A673 (cell line): Measurements from ENCODE around the gene EEF1A2. TPM values are rescaled to one million over a fixed set of nuclear protein-coding genes. Genes with fewer than 3 reads are reported as not detected.

Experiments
- BruUV-seq: library from RNA; stranded (reverse); fragments of 400-500 nt; replicated peaks from 2 replicates; lab custom pipeline; 2021; lab: Mats Ljungman, UMichigan
- CTCF ChIA-PET: fragments of 300-600 bp; sonication (Branson Sonifier 250); formaldehyde crosslinking; loops from one replicate; lab custom pipeline; 2022; ENCODE audit warnings: antibody characterized with exemption; lab: Charles Lee
- POLR2A ChIA-PET: fragments of 300-600 bp; sonication (Branson Sonifier 250); formaldehyde crosslinking; loops from one replicate; lab custom pipeline; 2022; ENCODE audit warnings: antibody characterized with exemption; ENCODE audit not compliant: low non-redundant PET; lab: Charles Lee
- DNase-seq: peaks from one replicate; pipeline ENCODE4 v3.0.0-alpha.2; 2015; ENCODE audit warnings: low spot score
- H3K27ac ChIP-seq: fragments of 200-600 bp; sonication (generic); 2 replicates; pipeline ENCODE4 v1.5.1; 2016; ENCODE audit warnings: mixed run types, low read depth, mild to moderate bottlenecking, mixed read lengths, antibody characterized with exemption, low read length; ENCODE audit not compliant: poor library complexity, severe bottlenecking
- H3K27me3 ChIP-seq: fragments of 200-600 bp; sonication (generic); replicated peaks from 2 replicates; pipeline ENCODE4 v1.6.1; 2017; ENCODE audit warnings: mixed run types, low read depth, mild to moderate bottlenecking, mixed read lengths, antibody characterized with exemption, low read length; ENCODE audit not compliant: insufficient read depth, poor library complexity
- H3K36me3 ChIP-seq: fragments of 200-600 bp; sonication (generic); 2 replicates; pipeline ENCODE4 v1.6.1; 2016; ENCODE audit warnings: mixed run types, mild to moderate bottlenecking, mixed read lengths, antibody characterized with exemption, low read length; ENCODE audit not compliant: insufficient read depth, poor library complexity, severe bottlenecking
- H3K4me1 ChIP-seq: fragments of 200-600 bp; sonication (generic); 2 replicates; pipeline ENCODE4 v1.6.1; 2017; ENCODE audit warnings: mixed run types, mild to moderate bottlenecking, mixed read lengths, antibody characterized with exemption, low read length; ENCODE audit not compliant: insufficient read depth, poor library complexity, severe bottlenecking
- H3K4me3 ChIP-seq: fragments of 200-600 bp; sonication (generic); 2 replicates; pipeline ENCODE4 v1.5.1; 2016; ENCODE audit warnings: low read depth, mixed run types, mild to moderate bottlenecking, mixed read lengths, low read length; ENCODE audit not compliant: poor library complexity, severe bottlenecking
- H3K9me3 ChIP-seq: fragments of 200-600 bp; sonication (generic); 2 replicates; pipeline ENCODE4 v1.6.1; 2016; ENCODE audit warnings: mixed run types, low read depth, mild to moderate bottlenecking, mixed read lengths, antibody characterized with exemption, low read length; ENCODE audit not compliant: poor library complexity, severe bottlenecking
- EZH2 ChIP-seq: fragments of 200-600 bp; sonication (generic); IDR thresholded peaks from 2 replicates; pipeline ENCODE4 v1.6.1; 2017; ENCODE audit warnings: borderline replicate concordance, low read depth, mild to moderate bottlenecking, mixed read lengths, antibody characterized with exemption, low read length; ENCODE audit not compliant: poor library complexity, severe bottlenecking
- intact Hi-C: fragments of 100-400 bp; cut with micrococcal nuclease; formaldehyde crosslinking; loops from one replicate; pipeline ENCODE4 v1.10.0; 2022; ENCODE audit not compliant: unreplicated experiment
- total RNA-seq: library from RNA; stranded (reverse); gene quantifications from 2 replicates; pipeline ENCODE4 v1.2.3, GENCODE V29; 2021
- TF ChIP-seq, protein P1 (sequence below): fragments of 300-800, 200-600 bp; sonication (generic); conservative IDR thresholded peaks from 2 replicates; pipeline ENCODE4 v1.5.1; 2017; ENCODE audit warnings: low read depth, mild to moderate bottlenecking, antibody characterized with exemption, low read length, moderate library complexity, mixed read lengths

Gene EEF1A2
- total RNA-seq, 1 experiment from 2014 or later: 7.5 TPM

DNA sequence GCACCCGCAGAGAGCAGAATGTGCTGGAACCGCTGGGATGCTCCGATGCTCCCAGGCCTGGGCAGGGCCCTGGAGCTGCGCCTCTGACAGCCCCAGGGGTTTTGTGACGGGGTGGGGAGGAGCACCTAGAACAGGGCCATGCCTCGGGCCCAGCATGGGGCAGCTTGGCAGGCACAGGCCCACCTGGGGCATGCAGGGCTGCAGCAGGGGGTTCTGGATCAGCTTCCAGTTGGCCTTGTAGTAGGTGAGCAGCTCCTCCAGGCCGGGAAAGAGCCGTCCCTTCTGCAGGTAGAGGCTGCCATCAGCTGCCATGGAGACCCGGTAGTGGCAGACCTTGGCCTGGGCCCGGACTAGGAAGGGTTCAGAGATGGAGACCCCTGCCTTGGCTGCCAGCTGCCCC is 44.2 kb upstream of the EEF1A2 start:
- no TSS peak for BruUV-seq
- H3K4me1 ChIP-seq: no peaks in the 10 kb centered on the region
- no peak overlapping the region for H3K27ac ChIP-seq
- intact Hi-C loops: no loop called here
- peaks cover 40% of the 10 kb centered on the region for H3K27me3 ChIP-seq
- H3K4me3 ChIP-seq: no peak overlapping the region
- DNase-seq: no peak
- TF ChIP-seq, protein P1, sequence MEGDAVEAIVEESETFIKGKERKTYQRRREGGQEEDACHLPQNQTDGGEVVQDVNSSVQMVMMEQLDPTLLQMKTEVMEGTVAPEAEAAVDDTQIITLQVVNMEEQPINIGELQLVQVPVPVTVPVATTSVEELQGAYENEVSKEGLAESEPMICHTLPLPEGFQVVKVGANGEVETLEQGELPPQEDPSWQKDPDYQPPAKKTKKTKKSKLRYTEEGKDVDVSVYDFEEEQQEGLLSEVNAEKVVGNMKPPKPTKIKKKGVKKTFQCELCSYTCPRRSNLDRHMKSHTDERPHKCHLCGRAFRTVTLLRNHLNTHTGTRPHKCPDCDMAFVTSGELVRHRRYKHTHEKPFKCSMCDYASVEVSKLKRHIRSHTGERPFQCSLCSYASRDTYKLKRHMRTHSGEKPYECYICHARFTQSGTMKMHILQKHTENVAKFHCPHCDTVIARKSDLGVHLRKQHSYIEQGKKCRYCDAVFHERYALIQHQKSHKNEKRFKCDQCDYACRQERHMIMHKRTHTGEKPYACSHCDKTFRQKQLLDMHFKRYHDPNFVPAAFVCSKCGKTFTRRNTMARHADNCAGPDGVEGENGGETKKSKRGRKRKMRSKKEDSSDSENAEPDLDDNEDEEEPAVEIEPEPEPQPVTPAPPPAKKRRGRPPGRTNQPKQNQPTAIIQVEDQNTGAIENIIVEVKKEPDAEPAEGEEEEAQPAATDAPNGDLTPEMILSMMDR: no peak
- TF ChIP-seq EZH2: no peak
- CTCF ChIA-PET: no interaction called here
- POLR2A ChIA-PET: no interaction called here
- no peaks in the 10 kb centered on the region for H3K36me3 ChIP-seq
- H3K9me3 ChIP-seq: no peaks in the 10 kb centered on the region

DNA sequence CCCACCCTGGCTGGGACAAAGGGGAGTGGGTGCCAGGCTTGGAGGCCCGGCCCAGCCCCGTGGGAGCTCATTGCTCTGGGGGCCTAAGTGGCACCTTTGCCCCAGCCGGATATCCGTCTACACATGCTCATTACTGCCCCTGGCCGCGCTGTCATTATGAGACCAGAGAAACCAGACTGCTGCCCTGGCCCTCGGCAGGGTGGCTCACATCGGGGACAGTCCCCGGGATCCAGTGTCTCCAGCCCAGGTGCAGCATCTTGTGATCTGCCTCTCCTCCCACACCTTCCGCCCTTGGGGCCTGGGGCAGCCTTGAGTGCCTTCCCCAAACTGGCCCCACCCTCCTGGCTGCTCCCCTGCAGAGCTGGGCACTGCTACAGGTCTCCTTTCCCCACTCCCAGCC is 43.8 kb upstream of the EEF1A2 start:
- Histone ChIP-seq H3K27ac (no peak overlapping the region), H3K4me3 (no peak overlapping the region)

DNA sequence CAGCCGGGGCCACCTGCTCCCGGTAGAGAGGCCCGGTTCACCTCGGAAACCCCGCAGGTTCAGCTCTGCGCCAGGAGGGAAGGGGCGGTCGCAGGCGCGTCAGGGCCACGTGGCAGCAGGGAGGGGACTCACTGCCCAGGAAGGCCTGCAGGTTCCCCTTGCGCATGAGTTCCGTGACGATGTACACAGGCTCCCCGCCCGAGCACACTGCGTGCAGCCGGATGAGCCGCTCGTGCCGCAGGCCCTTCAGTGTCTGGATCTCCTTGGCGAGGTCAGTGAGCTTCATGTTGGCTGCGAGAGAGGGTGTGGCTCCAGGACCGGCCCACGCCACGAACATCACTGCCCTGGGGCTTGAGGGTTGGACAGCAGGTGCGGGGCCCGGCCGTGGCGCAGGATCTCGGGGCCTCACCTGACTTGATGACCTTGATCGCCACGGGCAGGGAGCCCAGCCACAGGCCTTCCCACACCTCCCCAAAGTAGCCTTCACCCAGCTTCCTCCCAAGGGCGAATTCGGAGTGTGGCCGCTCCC is 43.2 kb upstream of the EEF1A2 start:
- no peaks in the 10 kb centered on the region for H3K36me3 ChIP-seq
- POLR2A ChIA-PET: interaction anchor here (0.5 kb wide), 1 partner anchor 116 kb away, joined by 3 read pairs; the partner anchor contains the start of gene RTEL1
- intact Hi-C loops: no loop called here
- no peaks in the 10 kb centered on the region for H3K9me3 ChIP-seq
- H3K27me3 ChIP-seq: peaks cover 30% of the 10 kb centered on the region
- H3K27ac ChIP-seq: no peak overlapping the region
- TF ChIP-seq EZH2: no peak
- TF ChIP-seq, protein P1: no peak
- BruUV-seq: no TSS peak
- no peak for DNase-seq
- CTCF ChIA-PET: no interaction called here
- no peak overlapping the region for H3K4me3 ChIP-seq
- peaks cover 5% of the 10 kb centered on the region for H3K4me1 ChIP-seq

More for the DNA sequence above, 43.8 kb upstream of the EEF1A2 start:
- intact Hi-C loops: no loop called here
- no peaks in the 10 kb centered on the region for H3K36me3 ChIP-seq
- peaks cover 1% of the 10 kb centered on the region for H3K4me1 ChIP-seq
- no peak for TF ChIP-seq EZH2
- TF ChIP-seq, protein P1: no peak
- POLR2A ChIA-PET: interaction anchor here (0.5 kb wide), 1 partner anchor 116 kb away, joined by 3 read pairs; the partner anchor contains the start of gene RTEL1
- BruUV-seq: no TSS peak
- no peaks in the 10 kb centered on the region for H3K9me3 ChIP-seq
- CTCF ChIA-PET: no interaction called here
- DNase-seq: no peak
- H3K27me3 ChIP-seq: peaks cover 36% of the 10 kb centered on the region
